HFF-Myc (cell line): Measurements from ENCODE around the gene RBM28.

ENCODE experiments used
- DNase-seq: peaks from one replicate; pipeline ENCODE4 v3.0.0-alpha.2; 2011; ENCODE audit warnings: low read depth; ENCODE audit errors: extremely low read depth
- H3K4me3 ChIP-seq: replicated peaks from 2 replicates; pipeline ENCODE4 v1.5.1; 2011; ENCODE audit warnings: low read depth, mild to moderate bottlenecking, control low read depth, low read length
- CTCF ChIP-seq: IDR thresholded peaks from 2 replicates; pipeline ENCODE4 v1.5.1; 2012; ENCODE audit warnings: mild to moderate bottlenecking, low read depth, low read length, control low read depth; ENCODE audit errors: missing control alignments

Gene RBM28

GRCh38 chr7:128373606-128374005 lies 29.9 kb upstream of the RBM28 start:
- DNase-seq, result no peak
- TF ChIP-seq CTCF, result no peak
- no peak overlapping the region for H3K4me3 ChIP-seq

GRCh38 chr7:128370491-128370890 lies 26.8 kb upstream of the RBM28 start:
- no peak for TF ChIP-seq CTCF
- DNase-seq, result no peak
- no peak overlapping the region for H3K4me3 ChIP-seq

GRCh38 chr7:128366986-128367385 lies 23.3 kb upstream of the RBM28 start:
- DNase-seq, result no peak
- TF ChIP-seq CTCF, result no peak
- H3K4me3 ChIP-seq, result no peak overlapping the region

- no peak for DNase-seq
- TF ChIP-seq CTCF, result no peak
- H3K4me3 ChIP-seq, result no peak overlapping the region
These were observed 22.6 kb upstream of the RBM28 start for GRCh38 chr7:128366300-128366699.

- no peak overlapping the region for H3K4me3 ChIP-seq
- no peak for TF ChIP-seq CTCF
- no peak for DNase-seq
These were observed 21.7 kb upstream of the RBM28 start for GRCh38 chr7:128365432-128365831.

GRCh38 chr7:128364166-128364870 lies 20.6 kb upstream of the RBM28 start:
- no peak for DNase-seq
- H3K4me3 ChIP-seq, result no peak overlapping the region
- TF ChIP-seq CTCF, result no peak

- no peak for DNase-seq
- no peak for TF ChIP-seq CTCF
- H3K4me3 ChIP-seq, result no peak overlapping the region
These were observed 19.6 kb upstream of the RBM28 start for GRCh38 chr7:128363261-128363721.
